Loucy (cell line): ENCODE results near the gene CT45A1.

Experiments used
- EZH2phosphoT487 ChIP-seq: fragments of 200-600 bp; IDR thresholded peaks from 2 replicates; pipeline ENCODE4 v1.6.1; 2018; ENCODE audit warnings: antibody characterized with exemption, mild to moderate bottlenecking, moderate library complexity, borderline replicate concordance
- TF ChIP-seq, protein P1 (sequence below): fragments of 200-600 bp; sonication (generic); conservative IDR thresholded peaks from 2 replicates; pipeline ENCODE4 v1.5.1; 2014; ENCODE audit warnings: mild to moderate bottlenecking, antibody characterized with exemption, low read length

DNA sequence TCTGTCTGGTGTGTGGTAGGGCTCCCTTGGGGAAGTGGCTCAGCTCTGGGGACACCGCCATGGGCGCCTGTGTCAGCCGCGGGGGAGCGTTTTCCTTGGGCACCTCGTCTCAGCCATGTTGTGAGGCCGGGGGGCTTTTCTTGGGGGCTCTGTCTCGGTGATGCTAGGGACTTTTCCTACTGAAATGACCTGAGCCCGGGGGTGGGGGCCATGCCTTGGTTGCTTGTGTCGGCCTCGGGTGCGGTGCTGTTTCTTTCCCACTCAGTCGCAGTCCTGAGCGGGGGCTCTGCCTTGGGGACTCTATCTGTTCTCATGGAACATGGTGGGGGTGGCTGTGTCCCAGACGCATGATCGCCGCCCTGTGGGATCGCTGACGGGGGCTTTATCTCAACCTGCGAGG lies 356 bp downstream of the CT45A1 start:
- TF ChIP-seq, protein P1, sequence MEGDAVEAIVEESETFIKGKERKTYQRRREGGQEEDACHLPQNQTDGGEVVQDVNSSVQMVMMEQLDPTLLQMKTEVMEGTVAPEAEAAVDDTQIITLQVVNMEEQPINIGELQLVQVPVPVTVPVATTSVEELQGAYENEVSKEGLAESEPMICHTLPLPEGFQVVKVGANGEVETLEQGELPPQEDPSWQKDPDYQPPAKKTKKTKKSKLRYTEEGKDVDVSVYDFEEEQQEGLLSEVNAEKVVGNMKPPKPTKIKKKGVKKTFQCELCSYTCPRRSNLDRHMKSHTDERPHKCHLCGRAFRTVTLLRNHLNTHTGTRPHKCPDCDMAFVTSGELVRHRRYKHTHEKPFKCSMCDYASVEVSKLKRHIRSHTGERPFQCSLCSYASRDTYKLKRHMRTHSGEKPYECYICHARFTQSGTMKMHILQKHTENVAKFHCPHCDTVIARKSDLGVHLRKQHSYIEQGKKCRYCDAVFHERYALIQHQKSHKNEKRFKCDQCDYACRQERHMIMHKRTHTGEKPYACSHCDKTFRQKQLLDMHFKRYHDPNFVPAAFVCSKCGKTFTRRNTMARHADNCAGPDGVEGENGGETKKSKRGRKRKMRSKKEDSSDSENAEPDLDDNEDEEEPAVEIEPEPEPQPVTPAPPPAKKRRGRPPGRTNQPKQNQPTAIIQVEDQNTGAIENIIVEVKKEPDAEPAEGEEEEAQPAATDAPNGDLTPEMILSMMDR: no peak
- TF ChIP-seq EZH2phosphoT487: no peak
